Measurements from ENCODE around the gene CD47.

DNA sequence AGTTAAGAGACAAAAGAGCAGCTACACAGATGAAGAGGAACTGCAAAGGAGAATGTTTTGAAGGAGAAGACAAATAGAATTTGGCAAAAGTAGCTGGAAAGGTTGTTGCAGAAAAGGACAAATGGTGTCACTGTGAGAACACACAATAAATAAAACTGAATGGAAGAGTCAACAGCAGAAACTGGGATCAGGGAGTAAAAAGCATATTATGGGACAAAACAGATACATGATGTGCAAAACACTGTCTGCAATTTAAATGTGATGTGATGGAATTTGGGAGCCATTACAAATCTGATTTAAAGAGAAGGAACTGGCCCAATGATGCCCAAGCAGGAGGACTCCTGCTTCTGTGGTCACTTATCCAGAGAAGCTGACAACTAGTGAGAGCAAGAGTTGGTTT is 46.1 kb downstream of the CD47 start:
- TF ChIP-seq CTCF (IDR thresholded peaks at IDR 0.05) (no peak), POLR2A (IDR thresholded peaks at IDR 0.05) (no peak)
